Nasal cavity respiratory epithelium epithelial cell of viscerocranial mucosa (primary cell): ENCODE measurements around the gene RPS6KA1. TPM values are rescaled to one million over a fixed set of nuclear protein-coding genes. Genes with fewer than 3 reads are reported as not detected.

Source experiments
- total RNA-seq: library from RNA; depleted of rRNA; stranded (reverse); fragments of >200 nt; gene quantifications from 2 replicates; pipeline ENCODE4 v1.2.3, GENCODE V29; 2014

Gene RPS6KA1
- total RNA-seq: 52.6 and 73.6 TPM in 2 replicates

DNA sequence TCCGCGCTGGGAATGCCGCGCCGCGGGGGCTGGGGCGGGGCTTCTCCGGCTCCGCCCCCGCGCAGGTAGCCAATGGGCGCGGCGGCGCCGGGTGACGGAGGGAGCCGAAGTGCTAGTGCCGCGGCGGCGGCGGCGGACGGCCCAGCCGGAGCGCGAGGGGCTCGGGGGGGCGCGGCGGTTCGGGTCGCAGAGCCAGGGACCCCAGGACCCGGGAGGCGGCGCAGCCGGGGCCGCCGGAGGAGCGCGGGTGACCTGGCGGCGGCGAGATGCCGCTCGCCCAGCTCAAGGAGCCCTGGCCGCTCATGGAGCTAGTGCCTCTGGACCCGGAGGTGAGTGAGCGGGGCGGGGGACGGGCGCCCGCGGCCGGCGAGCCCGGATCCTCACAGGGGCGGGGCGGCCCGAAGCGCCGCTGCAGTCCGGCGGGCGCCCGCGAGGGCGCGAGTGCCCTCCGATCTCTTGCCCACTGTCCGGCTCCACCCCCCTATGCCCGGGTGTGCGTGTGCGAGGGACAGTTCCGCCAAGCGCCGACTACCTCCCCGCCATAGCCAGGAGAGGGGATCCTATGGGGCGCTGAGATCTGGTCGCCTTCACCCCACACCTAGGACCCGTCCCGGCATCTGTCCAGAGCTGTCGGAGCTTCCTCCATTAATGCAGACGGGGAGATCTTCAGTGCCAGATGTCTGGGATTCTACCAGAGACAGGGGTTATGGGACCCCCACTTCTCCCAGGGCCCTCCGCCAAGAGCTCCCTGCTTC lies at the start of gene RPS6KA1:
RPS6KA1 (plus strand) TSS at position 107 of the 755 bp plus-strand sequence; CDS start at position 267, 160 bp downstream.

Other genes with a start within 250 kb of the RPS6KA1 start
- gene SH3BGRL3, start 249.7 kb upstream of the RPS6KA1 start, total RNA-seq: 26.0 and 26.5 TPM in 2 replicates
- 2.1 and 3.7 TPM in 2 replicates for gene UBXN11, start 223.1 kb upstream of the RPS6KA1 start, total RNA-seq
- gene CD52, start 211.8 kb upstream of the RPS6KA1 start, total RNA-seq: not detected in 2 replicates
- gene CRYBG2, start 175.6 kb upstream of the RPS6KA1 start, total RNA-seq: 52.6 and 55.7 TPM in 2 replicates
- gene ZNF683, start 157.0 kb upstream of the RPS6KA1 start, total RNA-seq: not detected in 2 replicates
- gene LIN28A, start 118.9 kb upstream of the RPS6KA1 start, total RNA-seq: not detected in 2 replicates
- 48.5 and 55.3 TPM in 2 replicates for gene DHDDS, start 97.4 kb upstream of the RPS6KA1 start, total RNA-seq
- gene HMGN2, start 57.3 kb upstream of the RPS6KA1 start, total RNA-seq: 116 and 120 TPM in 2 replicates
- gene ARID1A, start 166.3 kb downstream of the RPS6KA1 start, total RNA-seq: 9.6 and 49.5 TPM in 2 replicates